Brain microvascular endothelial cell (primary cell): ENCODE data around the gene PARL.

Experiments
- DNase-seq: peaks from one replicate; pipeline ENCODE4 v3.0.0-alpha.2; 2020
- H3K27ac ChIP-seq: fragments of 250-450 bp; sonication (Bioruptor Pico); 2 replicates; pipeline ENCODE4 v1.5.1; 2020; ENCODE audit warnings: mild to moderate bottlenecking, moderate library complexity
- H3K27me3 ChIP-seq: fragments of 250-450 bp; sonication (Bioruptor Pico); replicated peaks from 2 replicates; pipeline ENCODE4 v1.5.1; 2020; ENCODE audit warnings: mild to moderate bottlenecking
- H3K36me3 ChIP-seq: fragments of 250-450 bp; sonication (Bioruptor Pico); replicated peaks from 2 replicates; pipeline ENCODE4 v1.5.1; 2020; ENCODE audit warnings: mild to moderate bottlenecking
- H3K4me3 ChIP-seq: 2 replicates; pipeline ENCODE4 v1.5.1; 2011; ENCODE audit warnings: low read depth, mild to moderate bottlenecking, control low read depth, low read length, moderate library complexity
- CTCF ChIP-seq: IDR thresholded peaks from 2 replicates; pipeline ENCODE4 v1.5.1; 2011; ENCODE audit warnings: low read depth, mild to moderate bottlenecking, moderate library complexity, low read length, control low read depth, inconsistent platforms; ENCODE audit errors: missing control alignments
- in situ Hi-C: cut with HindIII; loops from 2 replicates; pipeline ENCODE4 v1.10.0; 2017; ENCODE audit warnings: low sequenced_read_pairs, low pct_ligation_motif_present

The PARL gene

GRCh38 chr3:183815951-183816475, 68.7 kb downstream of the PARL start:
- no peak for DNase-seq
- Histone ChIP-seq H3K27ac (no peak overlapping the region), H3K27me3 (no peaks in the 10 kb centered on the region), H3K36me3 (peaks cover 12% of the 10 kb centered on the region), H3K4me3 (no peak overlapping the region)
- no peak for TF ChIP-seq CTCF
- in situ Hi-C loops = no loop called here

GRCh38 chr3:183815563-183815940, 69.1 kb downstream of the PARL start:
- H3K27ac ChIP-seq = no peak overlapping the region
- no peak overlapping the region for H3K4me3 ChIP-seq
- H3K36me3 ChIP-seq = peaks cover 16% of the 10 kb centered on the region
- H3K27me3 ChIP-seq = no peaks in the 10 kb centered on the region
- in situ Hi-C loops = no loop called here
- no peak for DNase-seq
- TF ChIP-seq CTCF = no peak

GRCh38 chr3:183814240-183814639, 70.4 kb downstream of the PARL start:
- DNase-seq = no peak
- no peak overlapping the region for H3K4me3 ChIP-seq
- H3K36me3 ChIP-seq = peaks cover 28% of the 10 kb centered on the region
- no peaks in the 10 kb centered on the region for H3K27me3 ChIP-seq
- H3K27ac ChIP-seq = no peak overlapping the region
- in situ Hi-C loops = no loop called here
- no peak for TF ChIP-seq CTCF

- no peak for TF ChIP-seq CTCF
- H3K4me3 ChIP-seq = no peak overlapping the region
- no peak for DNase-seq
- H3K27ac ChIP-seq = no peak overlapping the region
- in situ Hi-C loops = no loop called here
- H3K27me3 ChIP-seq = no peaks in the 10 kb centered on the region
- H3K36me3 ChIP-seq = peaks cover 41% of the 10 kb centered on the region
These were observed 71.8 kb downstream of the PARL start for GRCh38 chr3:183812761-183813445.

GRCh38 chr3:183811638-183812037, 73.0 kb downstream of the PARL start:
- no peak overlapping the region for H3K27ac ChIP-seq
- H3K4me3 ChIP-seq = no peak overlapping the region
- no peaks in the 10 kb centered on the region for H3K27me3 ChIP-seq
- peaks cover 54% of the 10 kb centered on the region for H3K36me3 ChIP-seq
- no peak for TF ChIP-seq CTCF
- no peak for DNase-seq
- in situ Hi-C loops = no loop called here
